Lung (tissue), 12 donors: ENCODE measurements around the gene FXYD7. TPM values are rescaled to one million over a fixed set of nuclear protein-coding genes. Genes with fewer than 3 reads are reported as not detected.

Source experiments
- ATAC-seq: fragments of 200-7000 bp; cut with Tn5 transposase; one replicate; pipeline ENCODE4 v1.9.1; 2020; ENCODE audit warnings: moderate number of reproducible peaks; ENCODE audit not compliant: insufficient read depth, low FRiP score
- DNase-seq, 3 donors: peaks; one replicate each; pipeline ENCODE4 v3.0.0-alpha.2; 2013 to 2017
- H3K27ac ChIP-seq, 2 donors: one replicate each; pipeline ENCODE4 v1.5.1; 2013; ENCODE audit warnings: mild to moderate bottlenecking in 2 of 2, moderate library complexity in 2 of 2, control low read depth in 1 of 2, inconsistent platforms in 1 of 2, low read depth in 1 of 2, low read length in 1 of 2
- H3K27me3 ChIP-seq, 3 donors: one replicate each; pipeline ENCODE4 v1.5.1; 2013; ENCODE audit warnings: low read length in 2 of 3; ENCODE audit not compliant: control insufficient read depth in 3 of 3, insufficient read depth in 3 of 3
- H3K36me3 ChIP-seq, 4 donors: one replicate each; pipeline ENCODE4 v1.5.1; 2013; ENCODE audit warnings: low read length in 4 of 4, mild to moderate bottlenecking in 1 of 4, moderate library complexity in 1 of 4; ENCODE audit not compliant: control insufficient read depth in 4 of 4, insufficient read depth in 4 of 4
- H3K4me1 ChIP-seq, 5 donors: one replicate each; pipeline ENCODE4 v1.5.1; 2013; ENCODE audit warnings: low read length in 5 of 5, mild to moderate bottlenecking in 2 of 5, moderate library complexity in 1 of 5; ENCODE audit not compliant: control insufficient read depth in 5 of 5, insufficient read depth in 5 of 5
- H3K4me3 ChIP-seq: one replicate; pipeline ENCODE4 v1.5.1; 2013; ENCODE audit warnings: mild to moderate bottlenecking, control low read depth, moderate library complexity
- H3K9ac ChIP-seq, 2 donors: one replicate each; pipeline ENCODE4 v1.5.1; 2013; ENCODE audit warnings: low read length in 2 of 2, control low read depth in 1 of 2; ENCODE audit not compliant: insufficient read depth in 1 of 2
- H3K9me3 ChIP-seq, 4 donors: one replicate each; pipeline ENCODE4 v1.5.1; 2013; ENCODE audit warnings: low read length in 3 of 4, mild to moderate bottlenecking in 1 of 4, moderate library complexity in 1 of 4; ENCODE audit not compliant: control insufficient read depth in 4 of 4, insufficient read depth in 3 of 4
- WGBS, 2 donors: extraction: QIAGEN DNeasy Blood & Tissue Kit; methylation state at CpG; one replicate each; pipeline ENCODE4 v1.1.7; 2013; 5-methylcytosine and 5-hydroxymethylcytosine counted together
- polyA plus RNA-seq, 2 donors: library from polyadenylated mRNA; stranded (reverse); fragments of 200-250 nt; gene quantifications; one replicate each; pipeline ENCODE4 v1.2.1, GENCODE V29; 2013
- total RNA-seq, 2 donors: library from RNA; depleted of rRNA in 1 of 2; stranded (reverse); fragments of >200 nt in 1 of 2; gene quantifications; one replicate each; pipeline ENCODE4 v1.2.1, GENCODE V29; 2014 to 2021
- TF ChIP-seq, protein P1 (sequence below): IDR thresholded peaks from 2 replicates; pipeline ENCODE4 v1.5.1; 2012; ENCODE audit warnings: mild to moderate bottlenecking; ENCODE audit errors: control extremely low read depth, extremely low read depth
- donor health status: control.
- donor health status: control.
- donor health status: Bipolar disorder and iron deficiency.
- donor health status: healthy.
- donor health status: DM: yes; HTN: yes; CAD: no.

The FXYD7 gene
- total and polyA plus RNA-seq, 4 donors = 0.31 to 0.39 TPM; not detected in 2

DNA sequence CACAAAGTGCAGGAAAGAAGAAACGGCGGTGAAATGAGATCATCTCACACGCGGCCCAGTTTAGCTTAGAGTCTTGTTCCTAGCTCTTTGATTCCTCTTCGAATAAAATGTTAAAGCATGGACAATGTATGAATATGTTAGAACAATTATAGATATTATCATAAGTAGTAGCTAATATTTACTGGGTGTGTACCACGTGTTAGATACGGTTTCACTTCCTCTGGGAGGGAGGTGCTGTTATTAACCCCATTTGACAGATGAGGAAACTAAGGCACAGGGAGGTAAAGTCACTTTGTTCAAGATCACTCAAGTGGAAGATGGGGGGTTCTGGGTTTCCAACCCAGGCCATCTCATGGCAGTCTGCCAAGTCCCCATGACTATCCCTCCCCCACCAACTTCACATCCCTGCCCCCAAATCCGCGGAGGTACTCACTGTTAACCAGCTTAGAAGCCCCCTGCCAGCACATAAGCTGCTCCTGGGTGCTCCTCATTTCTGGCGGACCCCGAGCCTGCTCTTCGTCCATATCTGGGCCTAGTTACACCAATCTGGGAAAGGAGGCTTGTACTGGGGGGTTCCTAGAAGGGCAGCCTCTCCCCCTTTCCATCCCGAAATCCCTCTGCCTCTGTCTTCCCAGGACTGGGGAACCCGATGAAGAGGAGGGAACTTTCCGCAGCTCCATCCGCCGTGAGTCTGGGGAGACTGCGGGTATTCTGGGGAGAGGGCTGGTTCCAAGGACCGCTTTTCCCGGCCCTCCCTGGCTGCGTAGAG lies 1.0 kb upstream of the FXYD7 start:
- DNase-seq = peak in 2 of 3 donors; percentile 27 to 39
- H3K9me3 ChIP-seq = no peaks in the 10 kb centered on the region
- 14 to 21% methylated on average over 21 of the region's 21 CpGs for WGBS, 2 donors
- TF ChIP-seq, protein P1, sequence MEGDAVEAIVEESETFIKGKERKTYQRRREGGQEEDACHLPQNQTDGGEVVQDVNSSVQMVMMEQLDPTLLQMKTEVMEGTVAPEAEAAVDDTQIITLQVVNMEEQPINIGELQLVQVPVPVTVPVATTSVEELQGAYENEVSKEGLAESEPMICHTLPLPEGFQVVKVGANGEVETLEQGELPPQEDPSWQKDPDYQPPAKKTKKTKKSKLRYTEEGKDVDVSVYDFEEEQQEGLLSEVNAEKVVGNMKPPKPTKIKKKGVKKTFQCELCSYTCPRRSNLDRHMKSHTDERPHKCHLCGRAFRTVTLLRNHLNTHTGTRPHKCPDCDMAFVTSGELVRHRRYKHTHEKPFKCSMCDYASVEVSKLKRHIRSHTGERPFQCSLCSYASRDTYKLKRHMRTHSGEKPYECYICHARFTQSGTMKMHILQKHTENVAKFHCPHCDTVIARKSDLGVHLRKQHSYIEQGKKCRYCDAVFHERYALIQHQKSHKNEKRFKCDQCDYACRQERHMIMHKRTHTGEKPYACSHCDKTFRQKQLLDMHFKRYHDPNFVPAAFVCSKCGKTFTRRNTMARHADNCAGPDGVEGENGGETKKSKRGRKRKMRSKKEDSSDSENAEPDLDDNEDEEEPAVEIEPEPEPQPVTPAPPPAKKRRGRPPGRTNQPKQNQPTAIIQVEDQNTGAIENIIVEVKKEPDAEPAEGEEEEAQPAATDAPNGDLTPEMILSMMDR = no peak
- H3K27ac ChIP-seq = no peak overlapping the region
- ATAC-seq = no peak
- H3K4me3 ChIP-seq = no peak overlapping the region
- H3K36me3 ChIP-seq = peaks cover 0 to 3% (median 0%) of the 10 kb centered on the region in 4 donors
- peaks cover 0 to 12% (median 2%) of the 10 kb centered on the region in 3 donors for H3K27me3 ChIP-seq
- H3K9ac ChIP-seq = no peak overlapping the region
- H3K4me1 ChIP-seq = peaks cover 5 to 42% (median 12%) of the 10 kb centered on the region in 5 donors

DNA sequence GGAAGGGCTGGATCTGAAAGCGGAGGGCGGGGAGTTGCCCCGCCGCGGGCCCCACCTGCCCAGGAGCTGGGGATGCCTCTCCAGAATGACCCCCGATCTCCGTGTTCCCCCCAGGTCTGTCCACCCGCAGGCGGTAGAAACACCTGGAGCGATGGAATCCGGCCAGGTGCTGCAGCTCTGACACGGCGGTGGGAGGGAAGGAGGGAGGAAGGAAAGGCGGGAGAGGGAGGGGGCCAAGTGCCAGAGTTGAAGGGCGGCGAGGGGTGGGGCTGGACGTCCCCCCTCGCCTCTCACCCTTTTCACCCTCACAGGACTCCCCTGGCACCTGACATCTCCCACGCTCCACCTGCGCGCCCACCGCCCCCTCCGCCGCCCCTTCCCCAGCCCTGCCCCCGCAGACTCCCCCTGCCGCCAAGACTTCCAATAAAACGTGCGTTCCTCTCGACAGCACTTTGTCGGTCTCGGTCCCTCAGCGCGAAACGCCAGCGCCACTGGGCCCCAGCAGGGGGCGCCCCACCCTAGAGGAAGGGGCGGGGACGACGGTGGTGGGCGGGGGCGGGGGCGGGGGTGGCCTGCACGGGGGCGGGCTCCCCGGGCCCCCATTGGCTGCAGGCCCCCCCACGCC lies 337 bp upstream of the FXYD7 start:
- H3K4me3 ChIP-seq = no peak overlapping the region
- peaks cover 0 to 12% (median 2%) of the 10 kb centered on the region in 3 donors for H3K27me3 ChIP-seq
- peak in 2 of 3 donors; percentile 53 to 64 for DNase-seq
- no peak overlapping the region for H3K9ac ChIP-seq
- peaks cover 0 to 3% (median 0%) of the 10 kb centered on the region in 4 donors for H3K36me3 ChIP-seq
- no peak for ATAC-seq
- peaks cover 5 to 42% (median 10%) of the 10 kb centered on the region in 5 donors for H3K4me1 ChIP-seq
- H3K9me3 ChIP-seq = no peaks in the 10 kb centered on the region
- TF ChIP-seq, protein P1 = no peak
- 2 to 11% methylated on average over 27 to 45 of the region's 46 CpGs for WGBS, 2 donors
- no peak overlapping the region for H3K27ac ChIP-seq

DNA sequence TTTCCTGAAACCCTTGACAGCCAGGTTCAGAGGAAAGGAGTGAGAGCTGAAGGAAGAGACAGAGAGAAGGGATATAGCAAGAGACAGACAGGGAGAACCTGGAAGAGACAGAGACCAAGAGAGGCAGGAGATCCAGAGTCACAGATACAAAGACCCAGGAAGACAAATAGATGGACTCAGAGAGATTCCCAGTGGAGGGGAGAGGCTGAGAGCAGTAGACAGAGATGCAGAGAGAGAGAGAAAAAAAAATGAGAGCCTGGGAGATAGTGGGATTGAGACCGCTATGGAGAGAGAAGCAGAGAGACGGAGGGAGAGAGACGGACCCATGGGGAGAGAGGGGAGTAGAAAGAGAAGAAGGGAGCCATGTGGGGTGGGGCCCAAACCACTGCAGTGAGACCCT lies 763 bp downstream of the FXYD7 start:
- TF ChIP-seq, protein P1 = no peak
- ATAC-seq = no peak
- 44 to 45% methylated on average over 3 of the region's 3 CpGs for WGBS, 2 donors

More for the DNA sequence above, 763 bp downstream of the FXYD7 start:
- Histone ChIP-seq H3K27ac (no peak overlapping the region), H3K9me3 (no peaks in the 10 kb centered on the region), H3K9ac (no peak overlapping the region), H3K27me3 (peaks cover 0 to 12% (median 2%) of the 10 kb centered on the region in 3 donors), H3K4me1 (peaks cover 2 to 34% (median 8%) of the 10 kb centered on the region in 5 donors), H3K36me3 (peaks cover 0 to 3% (median 0%) of the 10 kb centered on the region in 4 donors), H3K4me3 (no peak overlapping the region)
- DNase-seq = no peak
